BLaER1 treated with 17β-estradiol and CSF1 and Interleukin-3, amounts not matched to agents 10 nM and 100 nM (cell line): ENCODE results near the gene RAD50.

Source experiments
- H3K27ac ChIP-seq, 11 experiments: shearing (Covaris generic); formaldehyde crosslinking; 2 replicates each; pipeline ENCODE4 v1.8.1; 2022
- H3K27me3 ChIP-seq, 11 experiments: shearing (Covaris generic); formaldehyde crosslinking; 2 replicates each; pipeline ENCODE4 v1.8.1; 2022
- H3K36me3 ChIP-seq, 11 experiments: shearing (Covaris generic); formaldehyde crosslinking; 2 replicates each; pipeline ENCODE4 v1.8.1; 2022
- H3K4me1 ChIP-seq, 10 experiments: shearing (Covaris generic); formaldehyde crosslinking; 2 replicates each; pipeline ENCODE4 v1.8.1; 2022
- H3K4me2 ChIP-seq, 11 experiments: shearing (Covaris generic); formaldehyde crosslinking; 2 replicates each; pipeline ENCODE4 v1.8.1; 2022
- H3K4me3 ChIP-seq, 10 experiments: shearing (Covaris generic); formaldehyde crosslinking; 2 replicates each; pipeline ENCODE4 v1.8.1; 2022
- H3K9ac ChIP-seq, 11 experiments: shearing (Covaris generic); formaldehyde crosslinking; 2 replicates each; pipeline ENCODE4 v1.8.1; 2022
- H3K9me3 ChIP-seq, 11 experiments: shearing (Covaris generic); formaldehyde crosslinking; replicated peaks in 1 of 11; 2 replicates each; pipeline ENCODE4 v1.8.1; 2022
- H4K20me1 ChIP-seq, 11 experiments: shearing (Covaris generic); formaldehyde crosslinking; 2 replicates each; pipeline ENCODE4 v1.8.1; 2022
- Cebpa-rat ChIP-seq, 11 experiments: shearing (Covaris generic); IDR thresholded peaks; 2 replicates each; pipeline ENCODE4 v1.8.1; 2022

The RAD50 gene

DNA sequence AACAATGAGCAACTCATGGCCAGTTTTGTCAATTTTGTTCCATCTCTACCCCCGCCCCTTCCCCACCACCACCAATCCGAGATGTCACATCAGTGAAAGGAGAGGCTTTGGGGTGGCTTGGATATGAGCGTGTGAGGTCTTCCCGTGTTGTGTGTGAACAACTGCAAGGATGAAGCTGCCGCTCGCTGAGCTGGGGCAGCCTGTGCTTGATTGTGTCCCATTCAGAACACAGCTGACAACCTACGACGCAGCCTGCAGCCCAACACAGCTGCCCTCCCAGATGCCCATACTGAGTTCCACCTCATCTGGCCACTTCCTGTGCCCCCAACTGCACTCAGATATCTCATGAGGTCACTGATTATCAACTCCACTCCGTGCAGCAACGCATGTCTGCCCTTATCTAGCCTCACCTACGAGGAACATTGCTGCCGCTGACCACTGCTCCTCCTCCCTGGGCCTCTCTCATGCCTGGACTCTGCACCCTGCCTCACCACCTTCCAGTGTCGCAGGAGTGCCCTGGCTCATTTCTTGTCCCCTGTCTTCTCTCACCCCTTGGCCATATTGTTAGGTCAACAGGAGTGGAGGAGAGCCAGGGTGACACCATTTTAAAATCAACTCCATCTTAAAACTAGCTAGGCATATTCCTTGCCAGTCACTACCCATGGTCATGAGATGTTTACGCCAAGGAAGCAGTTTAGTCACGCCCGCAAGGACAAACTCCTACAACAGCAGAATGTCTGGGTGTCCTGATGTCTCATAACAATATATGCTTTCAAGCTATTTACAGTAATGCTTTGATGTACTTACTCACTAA lies 109.7 kb downstream of the RAD50 start:
- no peak overlapping the region for H3K27ac ChIP-seq
- H4K20me1 ChIP-seq = no peaks in the 10 kb centered on the region; a peak in 2 of 22 replicates
- H3K9ac ChIP-seq = no peak overlapping the region
- no peaks in the 10 kb centered on the region for H3K36me3 ChIP-seq
- 0 out of 22 replicates have a peak, but pooled peaks cover 0 to 6% (median 0%) of the 10 kb centered on the region in 11 experiments for H3K9me3 ChIP-seq
- H3K4me3 ChIP-seq = no peak overlapping the region
- TF ChIP-seq Cebpa-rat (IDR thresholded peaks at IDR 0.05) = no peak
- H3K4me2 ChIP-seq = no peak overlapping the region
- H3K4me1 ChIP-seq = peaks cover 18 to 38% (median 32%) of the 10 kb centered on the region in 10 experiments
- H3K27me3 ChIP-seq = no peaks in the 10 kb centered on the region

DNA sequence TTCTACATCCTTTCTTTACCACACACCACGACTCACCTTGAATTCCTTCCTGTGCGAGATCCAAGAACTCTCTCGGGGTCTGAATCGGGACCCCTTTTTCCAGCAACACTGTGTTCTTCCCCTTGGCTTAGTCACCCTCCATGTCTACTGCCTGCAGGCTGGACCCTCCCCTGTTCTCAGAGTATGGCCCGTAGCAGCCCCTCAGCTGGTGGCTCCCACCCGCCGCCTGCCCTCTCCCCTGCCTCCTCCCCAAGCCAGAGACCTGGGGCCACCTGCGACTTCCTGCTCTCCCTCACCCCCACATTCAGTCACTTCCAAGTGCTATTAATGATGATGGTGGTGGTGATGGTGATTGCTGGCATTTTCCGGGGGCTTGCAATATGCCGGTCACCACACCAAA lies 110.5 kb downstream of the RAD50 start:
- no peak overlapping the region for H3K4me3 ChIP-seq
- H3K36me3 ChIP-seq = no peaks in the 10 kb centered on the region
- 0 out of 22 replicates have a peak, but pooled peaks cover 0 to 6% (median 0%) of the 10 kb centered on the region in 11 experiments for H3K9me3 ChIP-seq
- H4K20me1 ChIP-seq = no peaks in the 10 kb centered on the region; a peak in 2 of 22 replicates
- 0 out of 22 replicates have a peak overlapping the region, but pooled peaks of 1 of the 11 experiments have one; percentile 2 for H3K4me2 ChIP-seq
- H3K27me3 ChIP-seq = no peaks in the 10 kb centered on the region
- no peak overlapping the region for H3K27ac ChIP-seq
- TF ChIP-seq Cebpa-rat (IDR thresholded peaks at IDR 0.05) = no peak
- no peak overlapping the region for H3K9ac ChIP-seq
- H3K4me1 ChIP-seq = peaks cover 17 to 30% (median 24%) of the 10 kb centered on the region in 10 experiments; a peak in 19 of 20 replicates

GRCh38 chr5:132667761-132668705 lies 111.3 kb downstream of the RAD50 start:
- Histone ChIP-seq H3K27me3 (no peaks in the 10 kb centered on the region), H3K9me3 (0 out of 22 replicates have a peak, but pooled peaks cover 0 to 6% (median 0%) of the 10 kb centered on the region in 11 experiments), H3K4me2 (no peak overlapping the region), H3K9ac (no peak overlapping the region), H3K4me3 (no peak overlapping the region), H3K36me3 (no peaks in the 10 kb centered on the region), H3K27ac (no peak overlapping the region), H3K4me1 (peaks cover 13 to 23% (median 18%) of the 10 kb centered on the region in 10 experiments; a peak in 19 of 20 replicates), H4K20me1 (no peaks in the 10 kb centered on the region; a peak in 1 of 22 replicates)
- no peak for TF ChIP-seq Cebpa-rat (IDR thresholded peaks at IDR 0.05)

GRCh38 chr5:132668706-132669454 lies 112.1 kb downstream of the RAD50 start:
- no peaks in the 10 kb centered on the region for H3K36me3 ChIP-seq
- H3K9me3 ChIP-seq = 0 out of 22 replicates have a peak, but pooled peaks cover 0 to 6% (median 0%) of the 10 kb centered on the region in 11 experiments
- peaks cover 5 to 15% (median 9%) of the 10 kb centered on the region in 10 experiments; a peak in 18 of 20 replicates for H3K4me1 ChIP-seq
- no peaks in the 10 kb centered on the region for H3K27me3 ChIP-seq
- no peaks in the 10 kb centered on the region; a peak in 1 of 22 replicates for H4K20me1 ChIP-seq
- H3K4me3 ChIP-seq = no peak overlapping the region
- no peak overlapping the region for H3K9ac ChIP-seq
- no peak overlapping the region for H3K4me2 ChIP-seq
- no peak for TF ChIP-seq Cebpa-rat (IDR thresholded peaks at IDR 0.05)
- H3K27ac ChIP-seq = no peak overlapping the region

GRCh38 chr5:132669455-132669820 lies 112.7 kb downstream of the RAD50 start:
- Histone ChIP-seq H3K4me3 (no peak overlapping the region), H3K9ac (no peak overlapping the region), H3K9me3 (0 out of 22 replicates have a peak, but pooled peaks cover 0 to 6% (median 0%) of the 10 kb centered on the region in 11 experiments), H3K27ac (no peak overlapping the region), H3K36me3 (no peaks in the 10 kb centered on the region), H3K4me1 (peaks cover 0 to 9% (median 4%) of the 10 kb centered on the region in 10 experiments; a peak in 10 of 20 replicates), H4K20me1 (no peaks in the 10 kb centered on the region; a peak in 1 of 22 replicates), H3K27me3 (no peaks in the 10 kb centered on the region), H3K4me2 (no peak overlapping the region)
- no peak for TF ChIP-seq Cebpa-rat (IDR thresholded peaks at IDR 0.05)

DNA sequence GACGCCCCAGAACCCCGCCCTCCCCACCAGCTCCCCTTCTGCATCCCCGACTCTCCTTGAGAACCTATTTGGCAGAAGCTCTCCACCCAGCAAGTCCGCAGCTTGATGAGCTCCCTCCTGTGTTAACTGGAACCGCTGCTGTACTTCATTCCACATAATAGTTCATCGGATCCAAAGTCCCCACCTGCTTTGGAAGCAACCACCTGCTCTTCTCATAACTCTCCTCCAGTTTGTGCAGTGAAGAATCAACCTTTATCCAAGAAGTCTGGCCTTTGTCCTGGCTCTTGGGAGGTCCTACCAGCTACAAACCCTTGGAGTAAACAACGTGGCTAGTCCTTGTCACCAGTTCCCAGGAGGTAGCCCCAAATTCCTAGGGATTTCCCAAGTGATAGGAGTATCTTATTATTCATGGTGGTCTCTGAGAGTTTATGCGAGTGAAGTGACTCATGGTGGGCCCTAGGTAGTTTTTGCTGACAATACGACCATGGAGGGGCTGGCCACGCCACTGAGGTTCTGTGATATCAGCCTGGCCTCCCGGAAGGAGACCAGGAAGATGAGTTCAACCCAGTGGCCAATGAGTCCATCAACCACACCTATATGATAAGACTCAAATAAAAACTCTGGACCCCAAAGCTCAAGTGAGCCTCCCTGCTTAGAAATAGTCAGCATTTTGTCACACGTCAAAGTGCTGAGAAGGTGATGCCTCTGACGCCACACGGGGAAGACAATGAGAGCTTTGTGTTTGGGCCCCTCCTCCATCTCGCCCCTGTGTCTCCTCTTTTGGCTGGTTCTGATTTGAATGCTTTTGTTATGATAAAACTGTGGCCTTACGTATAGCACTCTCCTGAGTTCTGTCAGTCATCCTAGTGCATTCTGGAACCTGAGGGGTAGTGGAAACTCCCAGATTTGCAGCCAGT lies 113.4 kb downstream of the RAD50 start:
- 0 out of 20 replicates have a peak, but pooled peaks cover 0 to 5% (median 0%) of the 10 kb centered on the region in 10 experiments for H3K4me1 ChIP-seq
- TF ChIP-seq Cebpa-rat (IDR thresholded peaks at IDR 0.05) = no peak
- no peaks in the 10 kb centered on the region; a peak in 1 of 22 replicates for H4K20me1 ChIP-seq
- no peak overlapping the region for H3K27ac ChIP-seq
- H3K27me3 ChIP-seq = no peaks in the 10 kb centered on the region
- H3K36me3 ChIP-seq = no peaks in the 10 kb centered on the region
- H3K9ac ChIP-seq = no peak overlapping the region
- H3K4me3 ChIP-seq = no peak overlapping the region
- H3K4me2 ChIP-seq = no peak overlapping the region
- 0 out of 22 replicates have a peak, but pooled peaks cover 0 to 6% (median 0%) of the 10 kb centered on the region in 11 experiments for H3K9me3 ChIP-seq

DNA sequence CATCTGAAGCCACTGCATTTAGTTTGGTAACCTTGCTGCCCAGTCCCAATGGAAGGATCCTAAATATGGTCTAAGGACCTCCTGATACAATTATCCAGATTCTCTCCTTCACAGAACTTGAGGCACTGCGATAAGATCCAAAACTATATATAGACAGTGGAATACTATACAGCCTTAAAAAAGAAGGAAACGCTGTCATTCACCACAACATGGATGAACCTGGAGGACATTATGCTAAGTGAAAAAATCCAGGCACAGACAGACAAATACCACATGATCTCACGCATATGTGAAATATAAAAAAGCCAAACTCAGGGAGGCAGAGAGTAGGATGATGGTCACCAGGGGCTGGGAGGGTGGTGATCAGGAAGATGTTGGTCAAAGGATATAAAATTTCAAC lies 114.2 kb downstream of the RAD50 start:
- no peaks in the 10 kb centered on the region for H3K36me3 ChIP-seq
- no peak for TF ChIP-seq Cebpa-rat (IDR thresholded peaks at IDR 0.05)
- no peak overlapping the region for H3K4me3 ChIP-seq
- H4K20me1 ChIP-seq = no peaks in the 10 kb centered on the region; a peak in 1 of 22 replicates
- H3K9ac ChIP-seq = no peak overlapping the region
- H3K4me2 ChIP-seq = no peak overlapping the region
- H3K9me3 ChIP-seq = 0 out of 22 replicates have a peak, but pooled peaks cover 0 to 6% (median 0%) of the 10 kb centered on the region in 11 experiments
- H3K27me3 ChIP-seq = no peaks in the 10 kb centered on the region
- no peak overlapping the region for H3K27ac ChIP-seq
- H3K4me1 ChIP-seq = 0 out of 20 replicates have a peak, but pooled peaks cover 0 to 5% (median 0%) of the 10 kb centered on the region in 10 experiments
